ENCODE results near the gene LBX1. TPM values are rescaled to one million over a fixed set of nuclear protein-coding genes. Genes with fewer than 3 reads are reported as not detected.

The LBX1 gene
- total RNA-seq, 1 experiment from 2014 or later = not detected

DNA sequence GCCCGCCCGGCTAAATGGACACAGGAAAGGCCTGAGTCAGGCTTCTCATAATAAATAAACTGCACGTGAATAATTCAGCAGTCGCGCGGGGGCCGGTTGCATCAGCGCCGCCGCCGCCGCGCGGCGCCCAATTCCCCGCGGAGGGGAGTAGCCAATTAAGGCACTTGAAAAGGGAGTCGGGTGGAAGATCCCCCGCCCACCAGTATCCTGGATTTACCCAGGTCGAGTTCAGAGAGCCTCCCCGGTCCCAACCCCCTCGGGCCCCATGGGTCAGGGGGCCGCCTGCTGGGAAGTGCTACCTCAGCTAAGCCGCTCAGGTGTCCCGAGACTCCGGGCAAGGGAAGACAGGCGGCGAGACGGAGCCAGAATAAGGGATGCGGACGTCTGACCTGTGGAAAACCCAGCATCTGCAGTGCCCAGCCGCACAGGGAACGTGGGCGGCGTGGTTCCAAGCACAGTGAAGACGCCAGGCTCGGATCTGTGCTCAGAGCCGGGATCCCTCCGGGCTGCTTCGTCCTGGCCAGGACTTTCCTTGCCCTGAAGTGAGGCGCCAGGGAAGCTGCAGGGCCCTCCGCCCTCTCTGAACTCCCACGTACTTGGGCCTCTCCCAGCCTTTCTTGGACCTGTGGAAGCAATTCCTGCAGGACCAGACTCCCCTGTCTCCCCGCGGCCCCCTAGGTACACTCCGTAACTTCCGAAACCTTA, 7.3 kb upstream of the LBX1 start:
- Mint-ChIP-seq H3K27ac (ENCODE audit: unreplicated experiment) (no peak overlapping the region), H3K4me1 (ENCODE audit: low read depth, unreplicated experiment) (no peaks in the 10 kb centered on the region), H3K4me3 (ENCODE audit: low read depth, unreplicated experiment) (no peak overlapping the region), H3K27me3 (ENCODE audit: unreplicated experiment) (peaks cover 67% of the 10 kb centered on the region), H3K36me3 (ENCODE audit: insufficient read depth, unreplicated experiment) (no peaks in the 10 kb centered on the region), H3K9me3 (ENCODE audit: low read depth, unreplicated experiment) (no peaks in the 10 kb centered on the region)
- no TSS peak for BruUV-seq (replicated peaks)
- TF ChIP-seq, protein P1, sequence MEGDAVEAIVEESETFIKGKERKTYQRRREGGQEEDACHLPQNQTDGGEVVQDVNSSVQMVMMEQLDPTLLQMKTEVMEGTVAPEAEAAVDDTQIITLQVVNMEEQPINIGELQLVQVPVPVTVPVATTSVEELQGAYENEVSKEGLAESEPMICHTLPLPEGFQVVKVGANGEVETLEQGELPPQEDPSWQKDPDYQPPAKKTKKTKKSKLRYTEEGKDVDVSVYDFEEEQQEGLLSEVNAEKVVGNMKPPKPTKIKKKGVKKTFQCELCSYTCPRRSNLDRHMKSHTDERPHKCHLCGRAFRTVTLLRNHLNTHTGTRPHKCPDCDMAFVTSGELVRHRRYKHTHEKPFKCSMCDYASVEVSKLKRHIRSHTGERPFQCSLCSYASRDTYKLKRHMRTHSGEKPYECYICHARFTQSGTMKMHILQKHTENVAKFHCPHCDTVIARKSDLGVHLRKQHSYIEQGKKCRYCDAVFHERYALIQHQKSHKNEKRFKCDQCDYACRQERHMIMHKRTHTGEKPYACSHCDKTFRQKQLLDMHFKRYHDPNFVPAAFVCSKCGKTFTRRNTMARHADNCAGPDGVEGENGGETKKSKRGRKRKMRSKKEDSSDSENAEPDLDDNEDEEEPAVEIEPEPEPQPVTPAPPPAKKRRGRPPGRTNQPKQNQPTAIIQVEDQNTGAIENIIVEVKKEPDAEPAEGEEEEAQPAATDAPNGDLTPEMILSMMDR (IDR thresholded peaks at IDR 0.05; ENCODE audit: unreplicated experiment) = no peak
- DNase-seq = no peak
- CTCF ChIA-PET = no interaction called here
- intact Hi-C loops (cut with micrococcal nuclease; ENCODE audit: unreplicated experiment) = no loop called here

DNA sequence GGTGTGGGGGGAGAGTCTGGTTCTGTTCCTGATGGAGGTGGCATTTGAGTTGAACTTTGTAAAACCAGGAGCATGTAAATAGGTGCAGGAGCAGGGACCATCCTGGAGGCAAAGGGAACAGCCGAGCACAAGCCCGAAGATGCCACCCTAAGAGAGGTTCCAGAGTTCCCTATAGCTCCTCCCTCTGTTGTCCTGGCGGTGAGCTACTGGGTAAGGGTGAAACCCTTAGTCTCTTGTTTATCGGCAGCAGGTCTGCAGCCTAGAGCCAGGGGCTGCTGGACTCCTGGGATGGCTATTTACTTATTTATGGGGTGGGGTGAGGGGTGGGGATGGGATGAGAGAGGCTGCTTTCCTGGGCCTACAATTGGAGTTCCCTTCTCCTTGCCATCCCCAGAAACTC, 6.5 kb upstream of the LBX1 start:
- no peak overlapping the region for H3K4me3 Mint-ChIP-seq (ENCODE audit: low read depth, unreplicated experiment)
- TF ChIP-seq, protein P1 (IDR thresholded peaks at IDR 0.05; ENCODE audit: unreplicated experiment) = no peak
- peaks cover 74% of the 10 kb centered on the region for H3K27me3 Mint-ChIP-seq (ENCODE audit: unreplicated experiment)

DNA sequence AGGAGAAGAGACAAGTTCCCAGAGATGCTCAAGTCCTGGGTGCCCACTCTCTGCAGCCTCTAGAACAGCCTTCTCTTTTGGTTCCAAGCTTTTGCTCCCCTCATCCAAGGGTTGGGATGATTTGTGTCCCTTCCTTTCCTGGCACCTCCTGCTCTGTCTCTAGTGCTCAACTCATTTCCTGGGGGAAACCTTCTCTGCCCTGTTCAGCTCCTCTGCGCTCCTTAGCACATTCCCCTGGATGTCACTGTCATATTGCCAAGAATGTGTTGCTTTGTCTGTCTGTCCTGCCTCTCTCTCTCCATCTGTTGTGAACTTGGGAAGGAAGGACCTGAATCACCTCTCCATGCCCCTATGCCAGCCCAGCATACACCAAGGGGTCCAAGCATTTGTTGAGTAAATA, 5.1 kb upstream of the LBX1 start:
- no peak for DNase-seq
- CTCF ChIA-PET = no interaction called here
- no peak overlapping the region for H3K4me3 Mint-ChIP-seq (ENCODE audit: low read depth, unreplicated experiment)
- no TSS peak for BruUV-seq (replicated peaks)
- H3K27me3 Mint-ChIP-seq (ENCODE audit: unreplicated experiment) = peaks cover 89% of the 10 kb centered on the region
- TF ChIP-seq, protein P1 (IDR thresholded peaks at IDR 0.05; ENCODE audit: unreplicated experiment) = no peak
- H3K9me3 Mint-ChIP-seq (ENCODE audit: low read depth, unreplicated experiment) = no peaks in the 10 kb centered on the region
- H3K36me3 Mint-ChIP-seq (ENCODE audit: insufficient read depth, unreplicated experiment) = no peaks in the 10 kb centered on the region
- no peak overlapping the region for H3K27ac Mint-ChIP-seq (ENCODE audit: unreplicated experiment)
- no peaks in the 10 kb centered on the region for H3K4me1 Mint-ChIP-seq (ENCODE audit: low read depth, unreplicated experiment)
- intact Hi-C loops (cut with micrococcal nuclease; ENCODE audit: unreplicated experiment) = no loop called here

More for the DNA sequence above, 6.5 kb upstream of the LBX1 start:
- Mint-ChIP-seq H3K9me3 (ENCODE audit: low read depth, unreplicated experiment) (no peaks in the 10 kb centered on the region), H3K36me3 (ENCODE audit: insufficient read depth, unreplicated experiment) (no peaks in the 10 kb centered on the region), H3K27ac (ENCODE audit: unreplicated experiment) (no peak overlapping the region), H3K4me1 (ENCODE audit: low read depth, unreplicated experiment) (no peaks in the 10 kb centered on the region)
- no peak for DNase-seq
- intact Hi-C loops (cut with micrococcal nuclease; ENCODE audit: unreplicated experiment) = no loop called here
- CTCF ChIA-PET = no interaction called here
- no TSS peak for BruUV-seq (replicated peaks)

DNA sequence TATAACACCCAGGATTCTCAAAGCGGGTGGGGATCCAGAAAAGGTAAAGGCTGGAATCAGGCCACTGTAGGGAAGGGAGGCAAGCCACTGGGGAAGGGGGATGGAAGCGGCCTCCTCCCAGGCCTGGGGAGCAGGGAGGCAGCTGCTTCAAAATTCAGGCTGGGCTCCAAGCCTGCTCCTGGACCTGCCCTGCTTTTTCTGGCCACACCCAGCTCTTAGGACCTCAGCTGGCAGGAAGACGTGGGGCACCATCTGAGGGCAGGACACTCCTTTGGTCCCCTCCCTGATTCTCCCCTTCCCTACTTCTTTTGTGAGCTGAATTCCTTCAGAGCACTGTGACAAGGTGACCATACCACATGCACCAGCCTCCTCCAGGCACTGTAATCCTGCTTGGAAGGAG, 4.6 kb upstream of the LBX1 start:
- Mint-ChIP-seq H3K4me3 (ENCODE audit: low read depth, unreplicated experiment) (no peak overlapping the region), H3K4me1 (ENCODE audit: low read depth, unreplicated experiment) (no peaks in the 10 kb centered on the region), H3K27ac (ENCODE audit: unreplicated experiment) (no peak overlapping the region), H3K36me3 (ENCODE audit: insufficient read depth, unreplicated experiment) (no peaks in the 10 kb centered on the region), H3K9me3 (ENCODE audit: low read depth, unreplicated experiment) (no peaks in the 10 kb centered on the region), H3K27me3 (ENCODE audit: unreplicated experiment) (peaks cover 93% of the 10 kb centered on the region)
- intact Hi-C loops (cut with micrococcal nuclease; ENCODE audit: unreplicated experiment) = no loop called here
- TF ChIP-seq, protein P1 (IDR thresholded peaks at IDR 0.05; ENCODE audit: unreplicated experiment) = no peak
- CTCF ChIA-PET = no interaction called here
- no TSS peak for BruUV-seq (replicated peaks)
- DNase-seq = no peak
